Memory B cell (primary cell): Measurements from ENCODE around the gene PABPN1L.
"Not testable (repeated sequence)": the region's sequence is repeated elsewhere in the genome, so short reads cannot be mapped to it uniquely, and the experiment has no call there.

Experiments
- ATAC-seq: fragments of 150-1000 bp; cut with Tn5 transposase; 2 replicates; pipeline ENCODE4 v1.10.0; 2021; ENCODE audit warnings: low read depth, mild to moderate bottlenecking, moderate library complexity
- DNase-seq, 2 donors: peaks; one replicate each; pipeline ENCODE4 v3.0.0; 2022; ENCODE audit warnings: low spot score in 2 of 2
- H3K27ac Mint-ChIP-seq: one replicate; pipeline ENCODE4 v1.8.0; 2022; ENCODE audit warnings: mild to moderate bottlenecking, moderate library complexity, mixed read lengths
- H3K27me3 Mint-ChIP-seq: one replicate; pipeline ENCODE4 v1.8.0; 2022; ENCODE audit warnings: mixed read lengths
- H3K36me3 Mint-ChIP-seq: one replicate; pipeline ENCODE4 v1.8.0; 2022; ENCODE audit warnings: mild to moderate bottlenecking, mixed read lengths
- H3K4me1 Mint-ChIP-seq: one replicate; pipeline ENCODE4 v1.8.0; 2022; ENCODE audit warnings: mixed read lengths
- H3K4me3 Mint-ChIP-seq: one replicate; pipeline ENCODE4 v1.8.0; 2022; ENCODE audit warnings: mild to moderate bottlenecking, moderate library complexity, mixed read lengths
- H3K9me3 Mint-ChIP-seq: one replicate; pipeline ENCODE4 v1.8.0; 2022; ENCODE audit warnings: mixed read lengths

The PABPN1L gene

DNA sequence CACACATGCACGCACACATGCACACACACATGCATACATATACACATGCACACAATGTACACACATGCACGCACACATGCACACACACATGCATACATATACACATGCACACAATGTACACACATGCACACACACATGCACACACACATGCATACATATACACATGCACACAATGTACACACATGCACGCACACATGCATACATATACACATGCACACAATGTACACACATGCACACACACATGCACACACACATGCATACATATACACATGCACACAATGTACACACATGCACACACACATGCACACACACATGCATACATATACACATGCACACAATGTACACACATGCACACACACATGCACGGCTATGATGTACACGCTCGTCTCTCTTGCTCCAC, 27.8 kb upstream of the PABPN1L start:
- H3K4me1 Mint-ChIP-seq, H3K27me3 Mint-ChIP-seq, DNase-seq, ATAC-seq, H3K4me3 Mint-ChIP-seq, H3K9me3 Mint-ChIP-seq: not testable (repeated sequence)
- peak overlapping the region; percentile 18 for H3K27ac Mint-ChIP-seq
- peaks cover 12% of the 10 kb centered on the region for H3K36me3 Mint-ChIP-seq

DNA sequence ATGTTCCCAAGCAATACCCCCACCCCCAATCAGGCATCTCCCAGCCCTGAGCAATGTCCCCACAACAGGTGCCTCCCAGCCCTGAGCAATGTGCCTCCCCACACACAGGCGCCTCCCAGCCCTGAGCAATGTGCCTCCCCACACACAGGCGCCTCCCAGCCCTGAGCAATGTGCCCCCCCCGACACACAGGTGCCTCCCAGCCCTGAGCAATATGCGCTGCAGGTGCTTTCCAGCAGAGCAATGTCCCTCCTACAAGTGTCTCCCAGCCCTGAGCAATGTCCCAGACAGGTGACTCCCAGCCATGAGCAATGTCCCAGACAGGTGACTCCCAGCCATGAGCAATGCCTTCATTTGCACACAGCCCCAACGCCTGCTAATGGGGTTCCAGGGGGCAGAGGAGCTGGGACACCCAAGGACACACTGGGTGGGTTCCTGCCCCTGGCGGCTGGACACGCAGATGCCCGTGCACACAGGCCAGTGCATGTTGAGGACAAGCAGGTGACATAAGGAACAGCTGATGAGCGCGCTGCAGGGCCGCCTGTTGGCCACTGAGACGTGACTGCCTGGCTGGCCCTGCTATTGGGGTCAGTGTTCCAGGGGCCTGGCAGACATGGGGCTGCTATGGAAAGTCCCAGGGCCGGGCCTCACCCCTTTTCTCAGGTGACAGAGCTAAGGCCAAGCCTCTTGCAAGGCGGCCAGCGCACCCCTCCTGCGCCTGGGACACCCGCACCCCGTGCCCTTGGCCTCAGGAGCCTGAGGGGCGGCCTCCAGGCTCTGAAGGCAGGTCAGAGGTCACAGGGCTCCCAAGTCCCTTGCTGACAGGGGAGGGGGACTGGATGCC, 26.9 kb upstream of the PABPN1L start:
- H3K27me3 Mint-ChIP-seq, result no peaks in the 10 kb centered on the region
- DNase-seq (no peak), ATAC-seq (no peak)
- H3K9me3 Mint-ChIP-seq, result no peaks in the 10 kb centered on the region
- H3K36me3 Mint-ChIP-seq, result peaks cover 12% of the 10 kb centered on the region
- H3K4me1 Mint-ChIP-seq, result peaks cover 8% of the 10 kb centered on the region
- H3K4me3 Mint-ChIP-seq, result no peak overlapping the region
- H3K27ac Mint-ChIP-seq, result no peak overlapping the region

DNA sequence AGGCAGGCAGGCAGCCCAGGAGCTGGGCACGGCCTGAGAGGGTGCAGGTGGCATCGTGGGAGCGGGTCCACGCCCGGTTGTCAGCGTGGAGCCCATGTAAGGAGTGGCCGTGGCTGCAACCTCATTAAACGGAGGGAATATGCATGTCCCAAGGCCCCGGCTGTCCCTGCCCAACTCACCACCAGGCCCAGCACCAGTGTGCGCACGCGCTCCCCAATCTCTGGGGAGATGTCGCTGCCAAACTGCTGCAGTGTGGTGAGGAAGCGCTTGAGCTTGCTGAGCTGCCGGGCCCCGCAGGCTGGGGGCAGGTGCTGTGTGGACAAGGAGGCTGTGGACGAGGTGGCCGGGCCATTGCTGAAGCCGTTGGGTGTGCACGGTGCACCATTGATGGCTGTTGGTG, 25.6 kb upstream of the PABPN1L start:
- Mint-ChIP-seq H3K27ac (no peak overlapping the region), H3K9me3 (no peaks in the 10 kb centered on the region), H3K27me3 (no peaks in the 10 kb centered on the region), H3K4me1 (peaks cover 8% of the 10 kb centered on the region), H3K4me3 (no peak overlapping the region), H3K36me3 (peaks cover 12% of the 10 kb centered on the region)
- ATAC-seq (no peak), DNase-seq (no peak)

DNA sequence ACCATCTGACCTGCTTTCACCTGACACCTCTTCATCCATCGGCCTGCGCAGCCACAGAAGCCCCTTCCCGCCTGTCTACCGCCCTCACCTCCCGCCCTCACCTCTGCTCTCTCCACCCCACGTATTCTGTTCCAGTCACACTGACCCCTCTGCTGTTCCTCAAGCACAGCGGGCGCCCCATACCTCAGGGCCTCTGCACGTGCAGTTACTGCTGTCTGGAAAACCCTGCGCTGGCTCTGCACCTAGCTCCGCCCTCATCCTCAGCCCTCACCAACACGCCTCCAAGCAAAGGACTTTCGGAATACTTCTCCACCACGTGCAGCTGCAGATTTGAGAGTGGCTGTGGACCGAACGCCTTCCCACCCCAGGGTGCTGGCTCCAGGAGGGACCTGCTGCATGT, 24.6 kb upstream of the PABPN1L start:
- Mint-ChIP-seq H3K36me3 (peaks cover 12% of the 10 kb centered on the region), H3K4me1 (peaks cover 8% of the 10 kb centered on the region), H3K27me3 (no peaks in the 10 kb centered on the region), H3K4me3 (no peak overlapping the region), H3K9me3 (no peaks in the 10 kb centered on the region), H3K27ac (peak overlapping the region; percentile 28)
- ATAC-seq, result no peak
- DNase-seq, result no peak

DNA sequence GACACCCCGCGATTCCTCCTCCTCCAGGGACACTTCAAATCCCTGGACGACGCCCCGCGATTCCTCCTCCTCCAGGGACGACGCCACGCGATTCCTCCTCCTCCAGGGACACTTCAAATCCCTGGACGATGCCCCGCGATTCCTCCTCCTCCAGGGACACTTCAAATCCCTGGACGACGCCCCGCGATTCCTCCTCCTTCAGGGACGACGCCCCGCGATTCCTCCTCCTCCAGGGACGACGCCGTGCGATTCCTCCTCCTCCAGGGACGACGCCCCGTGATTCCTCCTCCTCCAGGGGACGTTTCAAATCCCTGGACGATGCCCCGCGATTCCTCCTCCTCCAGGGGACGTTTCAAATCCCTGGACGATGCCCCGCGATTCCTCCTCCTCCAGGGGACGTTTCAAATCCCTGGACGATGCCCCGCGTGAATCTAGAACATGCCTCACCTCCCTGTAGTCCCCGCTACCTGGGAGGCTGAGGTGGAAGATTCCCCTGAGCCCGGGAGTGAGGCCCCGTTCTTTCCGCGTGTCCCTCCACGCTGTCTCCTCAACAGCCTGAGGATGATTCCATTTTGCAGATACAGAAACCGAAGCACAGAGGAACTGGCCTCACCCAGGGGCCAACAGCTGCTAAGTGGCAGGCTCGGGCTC, 23.4 kb upstream of the PABPN1L start:
- H3K36me3 Mint-ChIP-seq, result peaks cover 14% of the 10 kb centered on the region
- H3K27ac Mint-ChIP-seq, H3K4me3 Mint-ChIP-seq, ATAC-seq, H3K9me3 Mint-ChIP-seq, H3K4me1 Mint-ChIP-seq, DNase-seq, H3K27me3 Mint-ChIP-seq: not testable (repeated sequence)

DNA sequence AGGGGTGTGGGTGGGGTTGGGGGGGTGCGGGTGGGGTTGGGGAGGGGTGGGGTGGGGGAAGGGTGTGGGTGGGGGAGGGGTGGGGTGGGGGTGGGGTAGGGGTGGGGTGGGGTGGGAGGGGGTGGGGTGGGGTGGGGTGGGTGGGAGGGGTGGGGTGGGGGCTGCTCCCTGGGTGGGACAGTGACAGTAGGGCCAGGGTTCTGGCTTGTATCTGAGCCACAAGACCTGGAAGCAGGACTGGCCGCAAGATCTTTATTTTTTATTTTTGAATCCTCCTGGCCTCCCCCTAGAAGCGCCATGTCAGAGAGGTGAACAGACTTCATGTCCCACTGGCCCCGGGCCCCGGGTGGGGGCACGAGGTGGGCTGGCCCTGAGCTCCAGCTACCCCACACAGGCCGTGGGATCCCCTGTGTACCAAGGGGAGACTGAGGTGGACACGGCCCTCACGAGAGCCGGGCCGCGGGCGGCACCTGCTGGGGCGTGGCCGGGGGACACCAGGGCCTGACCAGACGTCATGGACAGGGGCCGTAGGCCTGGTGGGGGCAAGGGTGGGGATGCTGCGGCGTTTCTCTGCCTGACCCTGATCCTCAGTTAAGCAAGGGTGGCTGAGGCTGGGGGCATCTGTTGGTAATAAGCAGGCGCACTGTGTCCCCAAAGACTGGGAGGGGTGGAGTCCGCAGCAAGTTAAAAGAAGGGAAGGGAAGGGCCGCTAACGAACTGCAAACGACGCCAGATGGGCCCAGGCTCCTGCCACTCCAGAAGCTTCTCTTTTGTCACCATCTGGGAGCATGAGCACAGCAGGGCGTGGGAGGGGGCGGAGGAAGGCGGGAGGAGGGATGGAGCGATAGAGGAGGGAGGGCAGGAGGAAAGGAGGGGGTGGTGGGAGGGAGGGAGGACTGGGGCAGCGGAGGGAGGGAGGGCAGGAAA, 22.3 kb upstream of the PABPN1L start:
- Mint-ChIP-seq H3K4me1 (peaks cover 2% of the 10 kb centered on the region), H3K27ac (no peak overlapping the region), H3K27me3 (no peaks in the 10 kb centered on the region), H3K4me3 (no peak overlapping the region), H3K36me3 (peaks cover 17% of the 10 kb centered on the region), H3K9me3 (no peaks in the 10 kb centered on the region)
- ATAC-seq (no peak), DNase-seq (no peak)

DNA sequence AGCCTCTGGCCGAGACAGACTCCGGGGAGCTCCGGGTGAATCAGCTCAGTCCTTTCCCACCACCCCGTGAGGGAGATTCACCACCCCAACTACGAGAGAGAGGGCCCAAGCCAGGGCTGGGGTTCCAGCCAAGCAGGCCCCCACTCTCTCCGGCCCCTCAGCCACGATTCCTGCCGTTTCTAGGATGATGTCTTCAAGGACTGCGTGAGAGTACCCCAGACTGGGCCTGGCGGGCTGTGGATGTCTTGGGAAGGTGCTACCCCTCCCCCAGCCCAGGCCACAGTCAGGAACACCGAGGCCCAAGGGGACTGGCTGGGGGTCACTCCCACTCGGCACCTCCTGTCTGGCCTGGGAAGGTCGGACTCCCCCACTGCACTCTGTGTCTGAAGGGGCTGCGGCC, 21.6 kb upstream of the PABPN1L start:
- Mint-ChIP-seq H3K9me3 (no peaks in the 10 kb centered on the region), H3K36me3 (peaks cover 20% of the 10 kb centered on the region), H3K27me3 (no peaks in the 10 kb centered on the region), H3K4me1 (peaks cover under 1% of the 10 kb centered on the region), H3K4me3 (no peak overlapping the region), H3K27ac (no peak overlapping the region)
- no peak for DNase-seq
- no peak for ATAC-seq

DNA sequence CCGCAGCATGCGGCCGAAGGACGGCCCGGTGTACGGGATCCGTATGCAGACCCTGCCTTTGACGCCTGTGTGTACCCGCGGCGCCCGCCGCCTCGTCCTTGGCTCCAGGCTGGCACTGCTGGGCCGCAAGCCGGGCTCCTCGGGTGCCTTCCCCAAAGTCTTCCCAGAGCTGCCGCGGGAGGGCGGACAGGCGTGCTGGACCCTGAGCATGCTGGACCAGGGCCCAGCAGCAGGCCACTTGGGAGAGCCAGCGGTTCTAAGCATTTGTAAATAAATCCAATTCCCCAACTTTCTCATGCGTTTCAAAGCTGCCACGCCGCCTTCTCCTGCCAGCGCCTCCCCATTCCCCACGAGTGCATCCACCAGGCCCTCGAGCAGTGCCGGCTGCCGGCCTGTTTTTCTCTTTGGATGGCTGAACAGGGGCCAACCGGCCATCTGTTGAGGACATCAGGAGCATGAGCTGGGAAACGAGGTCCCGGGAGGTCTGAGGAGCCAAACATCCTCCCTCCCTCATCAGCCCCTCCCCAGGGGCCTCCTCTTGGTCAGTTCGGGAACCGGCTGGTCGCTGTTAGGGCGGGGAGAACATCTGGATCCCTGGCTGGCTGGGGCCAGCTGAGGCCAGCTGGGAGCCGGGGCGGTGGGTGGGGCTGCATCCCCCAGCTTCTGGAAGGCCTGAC, 20.5 kb upstream of the PABPN1L start:
- H3K4me1 Mint-ChIP-seq, result peaks cover 6% of the 10 kb centered on the region
- H3K27me3 Mint-ChIP-seq, result no peaks in the 10 kb centered on the region
- ATAC-seq (no peak), DNase-seq (no peak)
- H3K4me3 Mint-ChIP-seq, result no peak overlapping the region
- H3K9me3 Mint-ChIP-seq, result no peaks in the 10 kb centered on the region
- H3K36me3 Mint-ChIP-seq, result peaks cover 26% of the 10 kb centered on the region
- H3K27ac Mint-ChIP-seq, result no peak overlapping the region

DNA sequence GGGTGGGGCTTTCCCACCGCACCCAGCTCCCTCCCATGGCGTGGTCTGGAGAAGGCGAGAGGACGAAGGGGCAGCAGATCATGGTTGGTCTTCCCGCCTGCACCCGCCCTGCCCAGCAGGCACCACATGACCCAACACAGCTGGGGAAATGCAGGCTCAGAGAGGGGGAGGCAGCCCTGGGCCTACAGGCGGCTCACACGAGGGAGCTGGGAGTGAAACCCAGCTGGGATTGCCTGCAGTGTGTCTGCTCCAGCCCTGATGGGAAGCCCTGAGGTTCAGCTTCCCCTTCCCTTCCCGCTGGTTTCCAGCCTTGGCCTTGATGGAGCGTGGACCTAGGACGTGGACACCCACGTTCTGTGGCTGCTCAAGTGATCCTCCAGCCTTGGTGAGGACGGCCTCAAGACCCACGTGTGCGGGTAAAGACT, 20.0 kb upstream of the PABPN1L start:
- no peaks in the 10 kb centered on the region for H3K9me3 Mint-ChIP-seq
- no peak overlapping the region for H3K27ac Mint-ChIP-seq
- no peak for DNase-seq
- H3K27me3 Mint-ChIP-seq, result no peaks in the 10 kb centered on the region
- peaks cover 6% of the 10 kb centered on the region for H3K4me1 Mint-ChIP-seq
- no peak for ATAC-seq
- no peak overlapping the region for H3K4me3 Mint-ChIP-seq
- H3K36me3 Mint-ChIP-seq, result peaks cover 27% of the 10 kb centered on the region

DNA sequence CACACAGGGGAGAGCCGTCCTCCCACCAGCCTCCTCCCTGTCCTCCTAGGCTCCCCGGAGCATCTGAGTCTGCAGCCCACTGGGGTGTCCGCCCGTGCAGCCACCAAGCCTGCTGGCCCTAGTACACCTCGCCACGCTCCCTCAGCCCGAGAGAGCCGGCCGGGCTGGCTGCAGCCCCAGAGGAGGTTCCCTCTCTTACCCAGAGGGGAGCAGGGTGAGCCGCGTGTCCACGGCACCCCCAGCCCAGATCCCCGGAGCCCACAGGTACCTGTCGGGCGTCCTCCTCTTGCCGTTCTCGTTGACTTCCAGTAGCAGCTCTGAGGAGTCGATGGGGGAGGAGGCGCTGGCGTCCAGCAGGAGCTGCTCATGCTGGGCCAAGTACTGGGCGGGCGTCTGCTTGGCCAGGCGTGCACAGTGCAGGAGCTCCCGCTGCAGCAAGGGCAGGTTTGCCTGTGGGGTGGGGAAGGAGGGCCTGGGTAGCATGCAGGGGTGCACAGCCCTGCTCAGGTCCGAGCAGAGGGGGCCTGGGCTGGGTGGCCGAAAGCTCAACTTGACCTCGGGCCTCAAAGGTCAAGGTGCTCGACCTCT, 19.3 kb upstream of the PABPN1L start:
- ATAC-seq, result no peak
- no peak for DNase-seq
- Mint-ChIP-seq H3K9me3 (no peaks in the 10 kb centered on the region), H3K4me3 (no peak overlapping the region), H3K36me3 (peaks cover 25% of the 10 kb centered on the region), H3K27me3 (no peaks in the 10 kb centered on the region), H3K4me1 (peaks cover 6% of the 10 kb centered on the region), H3K27ac (no peak overlapping the region)

DNA sequence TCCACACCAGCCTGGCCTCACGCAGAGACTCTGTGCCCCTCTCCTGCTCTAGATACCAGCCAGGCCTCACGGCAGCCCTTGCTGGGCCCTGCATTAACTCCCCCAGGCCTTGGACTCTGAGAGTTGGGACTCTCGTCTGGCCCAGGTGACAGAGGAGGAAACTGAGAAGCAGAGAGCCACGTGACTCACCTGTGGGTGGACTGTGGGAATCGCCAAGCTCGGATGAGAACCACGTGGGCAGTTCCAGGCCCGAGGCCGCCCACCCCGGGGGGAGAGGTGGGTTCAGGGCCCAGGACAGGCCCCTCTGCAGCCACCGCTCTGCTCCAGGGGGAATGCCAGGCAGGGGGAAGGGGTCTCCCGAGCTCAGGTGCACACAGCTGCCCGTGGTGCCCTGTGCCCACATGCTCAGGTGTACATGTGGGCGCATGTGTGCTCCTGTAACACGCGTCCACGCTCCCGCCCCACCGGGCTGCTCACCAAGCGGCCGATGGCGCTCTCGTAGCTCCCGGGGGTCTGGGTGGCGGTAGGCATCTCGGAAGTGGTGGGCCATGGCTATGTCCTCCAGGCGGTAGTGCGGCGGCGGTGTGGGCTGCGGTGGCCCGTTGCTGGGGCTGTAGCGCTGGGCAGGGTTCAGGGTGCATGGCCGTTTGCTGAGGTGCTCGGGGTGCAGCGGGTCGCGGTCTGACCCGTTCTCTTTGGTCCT, 18.3 kb upstream of the PABPN1L start:
- peaks cover 25% of the 10 kb centered on the region for H3K36me3 Mint-ChIP-seq
- H3K4me1 Mint-ChIP-seq, result peaks cover 6% of the 10 kb centered on the region
- DNase-seq, result no peak
- no peaks in the 10 kb centered on the region for H3K27me3 Mint-ChIP-seq
- H3K9me3 Mint-ChIP-seq, result no peaks in the 10 kb centered on the region
- ATAC-seq, result no peak
- H3K27ac Mint-ChIP-seq, result no peak overlapping the region
- H3K4me3 Mint-ChIP-seq, result no peak overlapping the region

DNA sequence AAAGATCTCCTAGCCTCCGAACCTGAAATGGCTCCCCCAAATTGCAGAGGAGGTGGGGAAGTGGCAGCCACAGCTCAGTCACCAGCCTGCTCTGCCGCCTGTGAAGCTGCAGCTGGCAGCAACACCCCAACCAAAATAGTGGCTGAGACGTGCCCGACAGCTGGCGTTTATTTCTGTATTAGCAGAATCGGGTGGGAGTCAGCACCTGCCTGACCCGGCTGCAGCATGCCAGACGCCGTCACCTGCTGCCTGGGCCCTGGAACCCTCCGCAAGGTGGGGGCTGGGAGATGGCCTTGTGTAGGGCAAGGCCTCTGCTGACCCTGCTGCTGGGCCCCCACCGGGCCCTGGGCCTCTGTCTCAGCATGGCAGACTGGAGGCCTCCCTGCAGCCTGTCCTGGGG, 17.5 kb upstream of the PABPN1L start:
- Mint-ChIP-seq H3K27me3 (no peaks in the 10 kb centered on the region), H3K9me3 (no peaks in the 10 kb centered on the region), H3K36me3 (peaks cover 23% of the 10 kb centered on the region), H3K4me1 (peaks cover 6% of the 10 kb centered on the region), H3K4me3 (no peak overlapping the region), H3K27ac (no peak overlapping the region)
- ATAC-seq (no peak), DNase-seq (no peak)
